NOMO-1 treated with dmso at 0.1 percent for 144 hours (cell line): ENCODE measurements around the gene FGD1.
A peak's percentile ranks its signal among the peaks of the same experiment; 100 is the strongest.

ENCODE experiments used
- DNase-seq: peaks from one replicate; lab custom pipeline; 2025; ENCODE audit not compliant: unreplicated experiment; lab: John Stamatoyannopoulos, UW

FGD1 gene

DNA sequence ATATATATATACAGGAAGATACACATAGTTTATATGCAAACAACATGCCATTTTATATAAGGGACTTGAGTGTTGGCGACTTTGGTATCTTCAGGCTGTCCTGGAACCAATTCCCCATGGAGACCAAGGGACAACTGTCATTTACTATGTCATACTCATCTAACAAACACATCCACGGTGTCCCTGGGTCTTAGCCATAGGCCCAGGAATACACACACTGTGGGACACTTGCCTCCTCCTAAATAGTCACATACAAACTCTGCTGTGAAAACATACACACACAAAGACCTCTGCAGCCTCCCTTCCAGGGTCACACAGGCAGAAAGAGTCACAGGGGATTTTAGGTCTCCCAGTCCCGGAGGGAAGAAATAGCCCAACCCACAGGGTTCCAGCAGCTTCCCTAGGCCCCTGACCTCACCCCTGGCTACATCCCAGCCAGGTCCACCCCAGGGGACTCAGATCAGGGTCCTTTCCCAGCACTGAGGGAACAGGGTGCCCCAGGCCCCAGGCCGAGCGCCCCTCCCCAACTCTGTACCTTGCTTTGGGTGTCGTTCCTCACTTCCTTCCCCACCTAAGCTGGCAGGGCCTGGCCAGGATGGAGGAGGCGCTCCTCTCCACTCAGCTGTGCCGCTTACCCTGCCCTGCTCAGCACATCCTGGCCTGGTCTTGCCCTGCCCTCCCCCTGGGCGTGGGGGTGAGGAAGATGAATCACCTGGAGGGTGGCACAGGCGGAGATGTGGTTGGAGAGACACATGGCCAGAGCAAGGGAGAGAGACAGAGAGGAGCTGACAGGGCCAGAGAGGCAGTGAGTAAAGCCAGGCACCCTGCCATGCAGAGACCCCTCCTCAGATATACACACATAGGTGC lies 21.8 kb downstream of the FGD1 start:
- no peak for DNase-seq

DNA sequence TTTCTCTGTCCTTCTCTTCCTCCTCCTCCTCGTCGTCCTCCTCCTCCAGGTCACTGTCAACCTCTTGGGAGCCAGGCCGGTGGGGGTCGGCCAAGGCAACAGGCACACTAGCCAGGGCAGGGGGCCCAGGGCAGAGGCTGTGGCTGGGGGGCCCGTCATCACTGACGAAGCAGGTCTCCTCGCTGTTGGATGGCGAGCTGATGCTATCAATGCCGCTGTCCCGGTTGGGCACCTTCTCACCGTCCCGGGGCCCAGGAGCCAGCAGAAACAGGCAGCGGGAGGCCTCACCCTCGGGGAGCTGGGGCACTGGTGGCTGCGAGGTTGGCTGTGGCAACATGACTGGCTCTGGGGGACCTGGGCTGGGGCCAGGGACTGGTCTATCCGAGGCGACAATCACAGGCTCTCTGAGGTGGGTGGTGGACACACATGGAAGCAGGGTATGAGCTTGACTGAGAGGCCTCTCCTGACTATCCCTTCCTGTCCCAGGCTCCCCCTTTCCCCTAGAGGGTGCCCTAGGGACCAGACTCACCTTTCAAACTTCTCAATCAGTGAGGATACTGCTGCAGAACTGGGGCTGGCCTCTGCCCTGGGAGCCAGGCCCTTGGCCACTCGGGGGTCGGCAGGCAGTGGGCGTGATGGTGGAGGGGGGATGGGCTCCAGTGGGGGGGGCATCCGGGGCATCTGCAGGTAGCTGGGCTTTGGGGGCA lies 25.8 kb downstream of the FGD1 start:
- no peak for DNase-seq

DNA sequence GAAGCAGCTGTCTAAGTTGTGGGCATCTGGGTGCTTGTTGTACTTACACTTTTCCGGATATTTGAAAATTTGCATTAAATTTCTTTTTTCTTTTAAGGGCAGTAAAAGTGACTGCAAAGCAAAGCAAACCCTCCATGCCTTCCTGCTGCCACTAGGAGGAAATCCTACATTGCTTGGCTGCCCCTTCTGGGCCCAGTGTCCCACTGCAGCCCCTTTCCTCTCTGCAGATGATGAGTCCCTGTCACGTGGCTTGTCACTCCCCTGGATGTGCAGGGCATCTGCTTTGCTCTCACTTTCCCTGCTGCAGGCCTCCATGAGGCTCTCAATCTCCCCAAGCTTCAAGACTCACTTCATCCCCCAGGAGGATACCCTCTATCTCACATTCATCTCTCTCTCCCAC lies 43.1 kb downstream of the FGD1 start:
- DNase-seq = no peak

DNA sequence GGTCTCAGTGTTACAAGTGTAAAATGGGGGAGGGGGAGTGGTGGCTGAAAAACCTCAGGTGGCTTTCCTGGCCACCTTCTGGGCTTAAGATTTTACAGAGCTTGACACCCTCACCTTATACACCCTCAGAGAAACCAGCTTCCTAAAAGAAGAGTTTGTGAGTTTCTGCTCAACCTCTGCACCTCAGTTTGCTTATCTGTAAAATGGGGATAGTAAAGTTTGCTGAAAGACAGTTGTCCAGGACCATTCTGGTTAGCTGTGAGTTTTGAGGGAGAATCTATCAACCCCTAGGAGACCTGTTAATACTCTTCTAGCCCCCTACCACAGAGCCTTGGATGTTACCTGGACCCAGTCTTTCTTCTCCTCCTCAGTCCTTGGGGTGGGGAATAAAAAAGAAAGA lies 46.1 kb downstream of the FGD1 start:
- DNase-seq = no peak

DNA sequence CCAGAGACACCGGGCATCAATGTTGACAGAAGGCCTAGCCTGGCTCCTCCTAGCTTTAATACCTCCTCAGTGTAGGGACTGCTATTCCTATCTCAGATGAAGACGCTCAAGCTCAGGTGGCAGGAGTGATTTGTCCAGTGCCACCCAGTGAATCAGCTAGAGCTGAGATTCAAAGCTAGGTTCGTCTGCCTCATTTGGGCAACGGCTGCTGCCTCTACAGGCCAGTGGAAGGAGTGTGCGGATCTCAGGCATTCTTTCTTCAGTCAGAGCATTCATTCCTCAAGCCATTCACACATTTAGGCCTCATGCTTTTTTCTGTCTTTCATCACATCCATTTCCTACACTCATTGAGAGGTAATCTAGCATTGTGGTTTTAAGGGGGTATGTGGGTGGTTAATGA lies 48.6 kb downstream of the FGD1 start:
- no peak for DNase-seq

DNA sequence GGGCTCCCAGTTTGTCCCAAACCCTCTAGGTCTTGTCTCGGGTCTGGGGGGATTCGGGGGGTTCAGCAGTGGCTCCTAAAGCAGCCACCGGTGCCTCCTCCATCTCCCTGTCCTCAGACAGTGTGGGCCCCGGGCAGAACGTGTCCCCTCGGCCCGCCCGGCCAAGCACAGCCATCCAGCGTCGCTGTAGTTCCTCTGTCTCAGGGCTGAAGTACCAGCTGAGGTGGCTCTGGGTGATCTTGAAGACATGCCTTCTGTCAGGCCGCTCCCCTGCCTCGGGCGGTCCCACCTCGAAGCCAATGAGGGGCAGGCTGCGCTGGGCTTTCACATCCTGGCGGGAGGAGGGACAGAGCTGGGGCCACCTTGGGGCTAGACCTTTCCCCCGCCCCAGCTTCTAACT lies 50.0 kb downstream of the FGD1 start:
- no peak for DNase-seq

DNA sequence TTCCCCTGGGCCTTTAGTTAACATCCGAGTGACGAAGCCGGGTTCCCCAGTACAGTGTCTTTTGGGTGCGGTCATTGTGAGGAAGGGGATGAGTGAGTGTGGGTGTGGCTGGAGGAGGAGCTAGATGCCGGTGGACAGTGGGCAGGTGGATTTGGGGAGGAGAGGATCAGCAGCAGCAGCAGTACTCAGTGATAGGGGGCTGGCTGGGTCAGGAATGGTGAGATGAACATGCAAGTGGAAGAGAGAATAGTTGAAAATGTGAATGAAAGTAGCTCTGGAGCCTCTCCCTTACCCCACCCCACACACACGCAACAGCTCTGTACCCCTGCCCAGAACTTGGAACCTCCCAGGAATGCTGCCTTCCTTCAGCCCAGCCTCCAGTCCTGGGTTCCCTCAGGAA lies 51.3 kb downstream of the FGD1 start:
- DNase-seq = no peak

DNA sequence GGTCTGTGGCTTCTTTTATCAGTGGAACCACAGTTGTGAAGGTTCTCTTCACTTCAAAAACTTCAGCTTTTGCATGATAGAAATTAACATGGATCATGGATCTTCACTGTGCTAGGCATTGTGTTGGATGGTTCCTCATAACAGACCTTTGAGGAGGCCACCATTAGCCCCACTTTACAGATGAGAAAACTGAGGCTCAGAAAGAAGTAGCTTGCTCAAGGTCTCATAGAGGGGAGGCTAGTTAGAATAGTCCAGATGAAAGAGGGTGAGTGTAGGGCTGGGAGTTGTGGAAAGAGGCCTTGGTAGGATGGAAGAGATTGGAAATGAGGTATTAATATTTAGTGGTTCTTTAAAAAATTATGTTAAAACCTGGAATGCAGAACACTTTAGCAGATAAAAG lies 53.2 kb downstream of the FGD1 start:
- no peak for DNase-seq

DNA sequence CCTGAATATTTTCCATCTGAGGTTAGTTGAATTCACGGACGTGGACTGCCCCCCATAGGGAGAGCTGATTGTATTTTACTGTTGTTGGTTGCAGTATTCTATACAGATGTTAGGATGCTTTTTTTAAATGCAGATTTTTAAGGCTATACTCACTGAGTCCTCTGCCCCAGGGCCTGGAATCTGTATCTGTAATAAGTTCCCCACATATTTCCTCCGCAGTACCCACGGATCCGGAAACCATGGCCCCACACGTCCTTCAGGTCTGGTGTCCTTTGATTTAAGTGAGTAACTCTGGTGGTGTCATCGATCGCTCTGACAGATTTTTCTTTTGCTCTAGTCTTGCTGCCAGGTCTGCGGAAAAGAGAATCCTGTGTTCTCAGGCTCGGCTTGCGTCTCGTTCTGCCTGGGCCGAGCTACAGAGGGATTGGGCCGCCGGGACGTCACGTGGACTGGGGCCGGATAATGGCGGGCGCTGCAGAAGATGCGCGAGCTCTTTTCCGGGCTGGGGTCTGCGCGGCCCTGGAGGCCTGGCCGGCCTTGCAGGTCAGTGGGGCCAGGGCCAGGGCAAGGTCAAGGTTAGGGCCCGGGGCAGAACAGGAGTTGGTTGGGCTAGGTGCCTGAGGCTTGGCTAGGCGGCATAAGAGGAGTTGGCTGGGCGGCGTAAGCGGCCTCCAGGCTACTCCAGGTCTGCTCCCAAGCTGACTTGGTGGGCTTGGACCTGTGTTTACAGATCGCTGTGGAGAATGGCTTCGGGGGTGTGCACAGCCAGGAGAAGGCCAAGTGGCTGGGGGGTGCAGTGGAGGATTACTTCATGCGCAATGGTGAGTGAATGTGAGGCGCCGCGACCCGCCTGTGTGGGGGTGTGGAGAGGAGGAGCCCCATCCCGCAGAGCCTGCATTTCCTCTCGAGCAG lies 55.8 kb downstream of the FGD1 start, which contains the start of gene TSR2:
Gene TSR2, plus strand, starts transcription at position 445 of the 912 bp plus-strand sequence. Its CDS starts 18 bp downstream, at position 463.
- peak; percentile 61 for DNase-seq

DNA sequence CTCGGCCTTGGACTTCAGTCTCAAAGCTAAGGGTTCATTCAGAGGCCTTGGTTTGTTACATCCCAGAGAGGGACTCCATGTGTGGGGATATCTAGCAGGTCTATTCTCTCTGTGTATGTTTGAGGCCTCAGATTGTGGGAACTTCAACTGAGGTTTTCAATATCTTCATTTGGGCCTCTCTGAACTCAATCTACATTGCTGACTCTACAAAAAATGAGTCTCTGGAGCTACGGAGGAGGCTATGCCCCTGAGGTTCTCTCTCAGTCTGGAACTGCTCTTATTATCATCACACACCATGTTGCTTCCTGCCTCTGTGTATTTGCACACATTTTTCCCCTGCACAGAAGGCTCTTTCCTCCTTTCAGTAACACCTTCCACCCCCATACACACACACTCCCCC lies 60.9 kb downstream of the FGD1 start:
- DNase-seq = no peak

DNA sequence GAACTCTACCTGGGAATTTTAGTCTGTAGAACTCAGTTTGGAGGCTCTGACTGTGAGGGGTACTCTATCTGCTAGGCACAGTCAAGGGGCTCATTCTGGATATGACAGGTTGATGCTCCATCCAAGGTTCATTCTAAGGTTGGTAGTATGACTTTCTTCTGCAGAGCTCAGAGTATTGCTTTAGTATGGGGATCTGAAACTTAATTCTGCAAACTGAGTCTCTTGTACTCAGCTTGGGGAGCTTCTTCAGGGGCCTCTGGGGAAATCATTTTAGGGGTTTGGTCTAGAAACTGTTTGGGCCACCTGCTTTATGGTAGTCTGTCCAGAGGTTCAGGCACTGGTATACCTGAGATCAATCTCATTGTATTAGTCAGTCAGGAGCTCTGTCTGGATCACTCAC lies 65.5 kb downstream of the FGD1 start:
- DNase-seq = no peak

DNA sequence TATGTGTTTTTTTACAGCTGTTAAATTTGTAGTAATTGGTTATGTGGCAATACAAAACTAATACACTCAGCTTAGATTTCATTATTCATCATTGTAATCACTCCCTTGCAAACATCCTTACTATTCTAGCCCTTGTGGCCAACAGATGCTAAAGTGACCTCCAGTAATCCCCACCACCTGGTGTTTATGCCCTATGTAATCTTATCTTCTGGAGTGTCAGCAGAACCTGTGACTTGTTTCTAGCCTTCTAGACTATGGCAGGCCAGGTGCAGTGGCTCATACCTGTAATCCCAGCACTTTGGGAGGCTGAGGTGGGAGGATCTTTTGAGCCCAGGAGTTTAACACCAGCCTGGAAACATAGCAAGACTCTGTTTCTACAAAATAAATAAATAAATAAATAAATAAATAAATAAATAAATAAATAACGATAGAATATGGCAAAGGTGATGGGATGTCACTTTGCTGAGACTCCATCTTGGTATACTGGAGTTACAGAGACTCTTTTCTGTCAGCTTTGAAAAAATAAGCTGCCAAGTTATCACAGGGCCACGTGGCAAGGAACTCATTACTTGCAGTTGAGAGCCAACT lies 68.1 kb downstream of the FGD1 start:
- no peak for DNase-seq

DNA sequence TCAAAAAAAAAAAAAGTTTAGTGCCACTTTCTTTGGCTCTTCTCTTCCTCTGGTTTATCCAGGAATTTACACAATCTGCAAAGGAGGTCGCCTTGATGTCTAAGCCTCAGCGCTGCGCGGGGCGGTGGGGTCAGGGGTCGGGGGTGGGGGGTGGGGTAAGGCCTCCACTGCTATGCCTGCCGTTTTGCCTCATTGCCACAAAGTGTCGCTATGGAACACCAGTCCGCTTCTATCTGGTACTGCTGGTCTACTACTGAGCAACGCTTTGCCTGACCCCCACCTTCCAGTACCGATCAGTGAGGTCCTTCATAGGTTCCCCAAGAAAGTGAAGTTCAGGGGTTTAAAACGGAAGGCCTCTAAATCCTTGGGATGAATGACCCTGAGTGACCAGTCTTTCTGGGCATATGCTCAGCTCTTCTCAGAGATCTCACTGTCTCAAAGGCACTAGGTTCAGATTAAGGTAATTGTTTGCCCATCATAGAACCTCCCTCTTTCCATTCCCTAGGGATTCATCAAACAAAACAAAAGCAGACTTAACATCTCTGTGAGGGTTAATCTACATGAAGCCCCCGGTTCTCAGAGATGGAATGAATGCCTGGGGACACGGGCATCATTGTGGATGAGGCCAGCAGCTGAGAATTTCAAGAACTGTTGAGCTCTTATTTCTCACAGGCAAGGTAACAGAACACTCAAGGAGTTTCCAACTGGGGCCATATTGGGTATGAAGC lies 72.7 kb downstream of the FGD1 start:
- no peak for DNase-seq

DNA sequence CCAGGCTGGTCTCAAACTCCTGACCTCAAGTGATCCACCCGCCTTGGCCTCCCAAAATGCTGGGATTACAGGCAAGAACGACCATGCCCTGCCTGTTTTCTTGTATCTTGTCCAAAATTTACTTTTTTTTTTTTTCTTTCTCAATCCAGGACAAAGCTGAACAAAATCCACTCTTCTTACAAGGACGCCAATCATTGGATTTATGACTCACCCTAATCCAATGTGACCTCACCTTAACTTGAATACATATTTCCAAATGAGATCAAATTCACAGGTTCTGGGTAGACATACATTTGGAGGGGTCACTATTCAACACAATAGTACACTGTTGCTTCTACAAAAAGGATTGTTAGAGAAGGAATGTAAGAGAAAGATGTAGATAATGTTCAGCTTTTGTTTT lies 73.9 kb downstream of the FGD1 start:
- no peak for DNase-seq

DNA sequence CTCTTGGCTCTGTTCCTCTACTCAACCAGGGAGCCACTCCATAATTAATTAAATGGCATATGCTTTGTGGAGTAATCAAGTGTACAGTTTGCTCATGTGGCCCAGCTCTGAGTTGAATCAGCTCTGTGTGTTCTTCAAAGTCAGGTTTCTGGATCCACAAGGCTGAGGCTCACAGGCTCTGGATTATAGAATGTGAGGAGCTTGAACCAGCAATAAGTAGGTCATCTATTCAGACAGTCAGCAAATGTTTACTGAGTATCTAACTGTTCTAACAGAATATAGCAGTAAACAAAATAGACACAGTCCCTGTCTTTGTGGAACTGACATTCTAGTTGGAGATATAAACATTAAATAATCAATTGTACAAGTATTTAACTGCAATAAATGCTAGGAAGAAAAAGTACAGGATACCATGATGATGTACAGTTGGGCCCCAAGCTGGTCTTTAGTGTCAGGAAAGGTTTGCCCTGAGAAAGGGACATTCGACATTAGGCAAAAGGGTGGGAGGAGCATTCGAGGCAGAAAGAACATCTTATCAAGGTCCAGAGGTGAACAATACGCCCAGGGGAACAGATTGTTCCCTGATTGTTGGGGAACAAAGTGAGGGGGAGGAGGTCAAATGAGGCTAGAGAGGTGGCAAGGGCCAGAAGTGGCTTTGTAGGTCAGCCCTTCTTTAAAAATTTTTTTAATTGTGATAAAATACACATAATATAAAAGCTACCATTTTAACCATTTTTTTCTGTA lies 76.3 kb downstream of the FGD1 start:
- no peak for DNase-seq

DNA sequence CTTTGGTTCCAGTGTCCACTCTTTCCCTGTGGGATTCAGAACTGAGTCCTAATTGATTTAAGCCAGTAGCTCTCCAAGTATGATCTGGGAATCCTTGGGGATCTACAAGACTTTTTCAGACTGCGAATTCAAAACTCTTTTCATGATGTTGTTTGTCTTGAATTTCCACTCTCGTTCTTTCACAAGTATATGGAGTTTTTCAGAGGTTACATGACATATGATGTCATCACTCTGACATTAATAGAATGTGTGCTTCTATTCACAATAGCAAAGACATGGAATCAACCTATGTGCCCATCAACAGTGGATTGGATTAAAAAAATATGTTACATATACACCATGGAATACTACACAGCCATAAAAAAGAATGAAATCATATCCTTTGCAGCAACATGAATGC lies 79.1 kb downstream of the FGD1 start:
- DNase-seq = no peak

DNA sequence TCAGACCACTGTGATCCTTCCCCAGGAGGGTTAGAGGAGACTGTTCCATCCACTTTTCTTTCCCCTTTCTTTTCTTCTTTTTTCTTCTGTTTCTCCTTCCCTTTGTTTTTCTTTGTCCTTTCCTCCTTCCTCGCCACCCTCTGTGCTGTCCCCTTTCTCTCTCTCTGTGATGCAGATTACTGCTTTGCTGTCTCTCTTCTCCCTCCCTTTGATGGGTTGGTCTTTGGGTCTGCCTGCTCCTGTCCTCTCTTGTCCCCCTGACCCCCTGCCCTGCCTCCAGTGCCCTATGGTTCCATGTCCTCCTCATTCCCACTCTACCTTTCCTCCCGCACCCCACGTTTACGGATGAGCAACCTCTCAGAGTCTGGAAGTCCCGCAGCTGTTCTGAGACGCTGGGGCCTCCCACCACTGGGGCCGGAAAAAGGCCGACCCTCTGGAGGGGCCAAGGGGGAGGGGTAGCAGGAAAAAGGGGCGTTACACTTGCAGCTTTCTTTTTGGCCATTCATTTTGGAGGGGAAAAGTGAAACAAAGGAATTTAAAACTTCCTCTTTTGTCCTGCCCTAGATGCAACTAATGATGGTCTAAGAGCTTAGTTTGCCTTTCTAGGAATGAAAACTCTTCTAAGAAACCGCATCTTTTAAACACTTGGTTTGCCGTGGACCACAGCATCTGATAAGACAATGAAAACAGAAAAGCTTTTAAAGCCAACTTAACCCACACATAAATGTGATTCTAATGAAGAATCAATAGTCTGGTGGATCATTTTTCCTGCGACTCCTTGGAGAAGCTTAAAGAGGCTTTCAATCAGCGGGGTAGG lies 80.3 kb downstream of the FGD1 start:
- no peak for DNase-seq

DNA sequence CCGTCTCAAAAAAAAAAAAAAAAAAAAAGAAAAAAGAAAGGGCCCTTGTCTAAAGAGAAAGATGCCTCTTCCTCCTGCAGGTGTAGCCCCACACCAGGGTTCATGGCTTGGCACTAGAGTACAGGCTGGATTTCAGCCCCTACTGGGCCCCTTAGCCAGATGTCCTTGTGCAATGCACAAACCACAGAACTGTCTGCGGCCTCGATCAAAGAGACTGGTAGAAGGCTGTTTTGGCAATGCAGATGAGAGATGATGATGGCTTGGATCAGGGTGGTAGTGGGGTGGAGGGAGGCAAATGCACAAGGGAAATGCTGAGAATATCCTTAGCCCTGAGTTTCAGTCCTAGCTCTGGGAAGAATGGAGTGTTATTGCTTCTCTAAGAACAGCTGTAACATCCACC lies 82.3 kb downstream of the FGD1 start:
- DNase-seq = peak; percentile 5

DNA sequence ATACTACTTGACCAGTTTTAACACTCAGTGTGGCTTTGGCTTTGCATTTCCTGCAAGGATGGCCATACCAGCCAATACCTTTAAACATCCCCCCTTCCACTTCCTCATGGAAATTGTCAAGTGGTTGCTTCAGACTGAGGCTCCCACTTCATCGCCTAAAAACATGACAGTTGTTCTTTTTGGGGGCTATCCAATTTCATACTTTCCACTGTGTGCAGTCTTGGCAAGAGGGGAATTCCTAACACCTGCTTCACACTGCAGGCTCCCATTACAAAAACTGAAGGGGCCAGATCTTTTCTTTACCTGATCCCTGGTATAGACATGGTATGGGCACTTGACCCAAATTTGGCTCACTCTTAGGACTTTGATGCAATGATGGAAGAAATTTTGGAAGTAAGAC lies 84.3 kb downstream of the FGD1 start:
- no peak for DNase-seq
